Ishikawa (cell line): ENCODE data around the gene PYDC1.

Source experiments
- CEBPB ChIP-seq: IDR thresholded peaks from 2 replicates; pipeline ENCODE4 v1.6.1; 2012
- CREB1 ChIP-seq: IDR thresholded peaks from 2 replicates; pipeline ENCODE4 v1.6.1; 2012; ENCODE audit warnings: low read depth
- EGR1 ChIP-seq: IDR thresholded peaks from 2 replicates; pipeline ENCODE4 v1.6.1; 2012
- EP300 ChIP-seq: IDR thresholded peaks from 2 replicates; pipeline ENCODE4 v1.6.1; 2012; ENCODE audit warnings: borderline replicate concordance
- FOXM1 ChIP-seq: IDR thresholded peaks from 2 replicates; pipeline ENCODE4 v1.6.1; 2012; ENCODE audit warnings: low read depth, borderline replicate concordance
- NFIC ChIP-seq: IDR thresholded peaks from 2 replicates; pipeline ENCODE4 v1.6.1; 2012
- RAD21 ChIP-seq: IDR thresholded peaks from 2 replicates; pipeline ENCODE4 v1.6.1; 2012; ENCODE audit warnings: low read depth
- REST ChIP-seq: IDR thresholded peaks from 2 replicates; pipeline ENCODE4 v1.6.1; 2012; ENCODE audit warnings: low read depth, mild to moderate bottlenecking
- TAF1 ChIP-seq: IDR thresholded peaks from 2 replicates; pipeline ENCODE4 v1.6.1; 2012; ENCODE audit warnings: low read depth, mild to moderate bottlenecking
- TCF12 ChIP-seq: IDR thresholded peaks from 2 replicates; pipeline ENCODE4 v1.6.1; 2012; ENCODE audit warnings: low read depth
- TEAD4 ChIP-seq: IDR thresholded peaks from 2 replicates; pipeline ENCODE4 v1.6.1; 2012
- YY1 ChIP-seq: IDR thresholded peaks from 2 replicates; pipeline ENCODE4 v1.6.1; 2012; ENCODE audit warnings: low read depth
- ZBTB7A ChIP-seq: IDR thresholded peaks from 2 replicates; pipeline ENCODE4 v1.6.1; 2012; ENCODE audit warnings: low read depth
- TF ChIP-seq, protein P1 (sequence below): IDR thresholded peaks from 2 replicates; pipeline ENCODE4 v1.6.1; 2012
- TF ChIP-seq, protein P2 (sequence below): IDR thresholded peaks from 2 replicates; pipeline ENCODE4 v1.6.1; 2012

The PYDC1 gene

DNA sequence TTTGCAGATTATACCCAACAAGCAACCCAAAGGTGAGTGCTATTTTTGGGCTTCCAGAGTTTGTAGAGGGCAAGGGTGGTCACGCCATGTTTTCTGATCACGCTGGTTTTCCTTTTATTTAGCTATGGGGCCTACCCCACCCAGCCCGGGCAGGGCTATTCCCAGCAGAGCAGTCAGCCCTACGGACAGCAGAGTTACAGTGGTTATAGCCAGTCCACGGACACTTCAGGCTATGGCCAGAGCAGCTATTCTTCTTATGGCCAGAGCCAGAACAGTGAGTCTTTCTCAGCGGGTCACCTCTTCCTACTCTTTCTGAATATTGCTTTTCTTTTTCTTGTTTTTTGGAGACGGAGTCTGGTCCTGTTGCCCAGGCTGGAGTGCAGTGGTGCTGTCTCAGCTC is 34.5 kb downstream of the PYDC1 start:
- TF ChIP-seq RAD21 (no peak), ZBTB7A (no peak)

GRCh38 chr16:31181102-31181830 is 35.7 kb downstream of the PYDC1 start:
- no peak for TF ChIP-seq TAF1

DNA sequence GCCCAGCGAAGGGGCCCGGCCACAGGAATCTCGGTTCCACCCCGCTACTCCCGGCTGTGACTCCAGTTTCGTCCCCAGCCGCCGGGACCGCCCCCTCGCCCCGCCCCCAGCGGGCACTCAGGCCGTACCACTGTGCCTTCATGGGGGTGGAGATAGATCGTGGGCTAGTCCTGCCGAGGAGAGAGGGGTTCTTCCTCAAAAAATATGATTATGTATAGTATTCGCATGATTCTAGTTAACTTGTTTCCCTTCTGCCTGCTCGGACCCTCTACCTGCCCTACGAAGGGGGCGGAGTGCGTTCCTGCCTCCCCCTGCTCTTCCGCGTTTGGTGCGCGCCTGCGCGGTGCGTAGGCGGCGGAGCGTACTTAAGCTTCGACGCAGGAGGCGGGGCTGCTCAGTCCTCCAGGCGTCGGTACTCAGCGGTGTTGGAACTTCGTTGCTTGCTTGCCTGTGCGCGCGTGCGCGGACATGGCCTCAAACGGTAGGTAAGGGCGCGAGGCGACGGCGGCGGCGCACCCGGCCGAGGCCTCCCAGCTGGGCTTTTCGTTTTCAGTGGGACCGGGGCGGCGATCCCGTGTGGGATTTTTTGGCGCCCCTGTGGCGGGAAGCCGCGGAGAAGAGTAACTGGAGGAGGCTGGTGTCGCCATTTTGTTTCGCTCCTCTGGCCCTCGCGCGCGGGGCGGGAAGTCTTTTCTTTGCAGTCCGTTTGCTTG is 37.0 kb downstream of the PYDC1 start, which contains the start of gene FUS:
Gene FUS, plus strand, starts transcription at position 393 of the 713 bp plus-strand sequence. Its CDS starts 76 bp downstream, at position 469.
- TF ChIP-seq CEBPB = no peak; the same call in 1 of the 2 replicates
- TF ChIP-seq EGR1 = peak; percentile 100
- TF ChIP-seq EP300 = peak; percentile 70; the same call in 1 of the 2 replicates
- TF ChIP-seq, protein P1, sequence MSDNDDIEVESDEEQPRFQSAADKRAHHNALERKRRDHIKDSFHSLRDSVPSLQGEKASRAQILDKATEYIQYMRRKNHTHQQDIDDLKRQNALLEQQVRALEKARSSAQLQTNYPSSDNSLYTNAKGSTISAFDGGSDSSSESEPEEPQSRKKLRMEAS = peak; percentile 81
- TF ChIP-seq FOXM1 = no peak; the same call in 1 of the 2 replicates
- TF ChIP-seq CREB1 = peak; percentile 52
- TF ChIP-seq TCF12 = peak; percentile 63
- TF ChIP-seq ZBTB7A = no peak
- TF ChIP-seq YY1 = peak; percentile 85
- TF ChIP-seq TEAD4 = 0 out of 2 replicates have a peak, but pooled peaks have one; percentile 2
- TF ChIP-seq RAD21 = no peak
- 0 out of 2 replicates have a peak, but pooled peaks have one; percentile 37 for TF ChIP-seq NFIC
- TF ChIP-seq, protein P2, sequence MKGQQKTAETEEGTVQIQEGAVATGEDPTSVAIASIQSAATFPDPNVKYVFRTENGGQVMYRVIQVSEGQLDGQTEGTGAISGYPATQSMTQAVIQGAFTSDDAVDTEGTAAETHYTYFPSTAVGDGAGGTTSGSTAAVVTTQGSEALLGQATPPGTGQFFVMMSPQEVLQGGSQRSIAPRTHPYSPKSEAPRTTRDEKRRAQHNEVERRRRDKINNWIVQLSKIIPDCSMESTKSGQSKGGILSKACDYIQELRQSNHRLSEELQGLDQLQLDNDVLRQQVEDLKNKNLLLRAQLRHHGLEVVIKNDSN = no peak
- peak; percentile 100 for TF ChIP-seq TAF1
- TF ChIP-seq REST = no peak

GRCh38 chr16:31179219-31179746 is 37.7 kb downstream of the PYDC1 start:
- TF ChIP-seq EP300 (no peak), YY1 (no peak), RAD21 (no peak), CEBPB (no peak), TEAD4 (no peak), REST (no peak), ZBTB7A (no peak), FOXM1 (no peak), TCF12 (no peak), NFIC (no peak), EGR1 (no peak), TAF1 (no peak), CREB1 (no peak)
- TF ChIP-seq, protein P1 = no peak
- TF ChIP-seq, protein P2 = no peak

- TF ChIP-seq, protein P2 = no peak
- no peak for TF ChIP-seq CREB1
- no peak for TF ChIP-seq TAF1
- no peak for TF ChIP-seq NFIC
- no peak for TF ChIP-seq REST
- TF ChIP-seq CEBPB = no peak
- TF ChIP-seq, protein P1 = no peak
- TF ChIP-seq EGR1 = no peak
- TF ChIP-seq YY1 = no peak
- no peak for TF ChIP-seq ZBTB7A
- TF ChIP-seq RAD21 = no peak
- no peak for TF ChIP-seq TCF12
- no peak for TF ChIP-seq TEAD4
- TF ChIP-seq EP300 = no peak
- TF ChIP-seq FOXM1 = no peak
Observed at GRCh38 chr16:31177136-31177535, 39.8 kb downstream of the PYDC1 start.
